Breast epithelium (tissue), 4 donors: Measurements from ENCODE around the gene PCDH9. TPM values are rescaled to one million over a fixed set of nuclear protein-coding genes. Genes with fewer than 3 reads are reported as not detected.

Experiments
- DNase-seq, 2 donors: peaks; one replicate each; pipeline ENCODE4 v3.0.0-alpha.2; 2019; ENCODE audit warnings: low spot score in 2 of 2
- H3K27ac ChIP-seq, 2 donors: fragments of 200-600 bp; sonication (generic) in 1 of 2; one replicate each; pipeline ENCODE4 v1.5.1; 2016 to 2019; ENCODE audit warnings: mild to moderate bottlenecking in 1 of 2
- H3K27me3 ChIP-seq, 2 donors: fragments of 200-600 bp; sonication (generic) in 1 of 2; one replicate each; pipeline versions ENCODE4 v1.5.1 to v1.6.0; 2017 to 2019; ENCODE audit warnings: control low read depth in 1 of 2, mild to moderate bottlenecking in 1 of 2
- H3K36me3 ChIP-seq: fragments of 200-600 bp; one replicate; pipeline ENCODE4 v1.5.1; 2019
- H3K4me1 ChIP-seq, 2 donors: fragments of 200-600 bp; sonication (generic); one replicate each; pipeline ENCODE4 v1.5.1; 2016 to 2019; ENCODE audit warnings: control low read depth in 1 of 2
- H3K4me3 ChIP-seq, 3 donors: fragments of 200-600 bp; sonication (generic); 1 replicate in 2 of 3; 2 replicates in 1 of 3; pipeline ENCODE4 v1.5.1; 2016 to 2019; ENCODE audit warnings: mild to moderate bottlenecking in 3 of 3, moderate library complexity in 2 of 3
- H3K9me3 ChIP-seq, 2 donors: fragments of 200-600 bp; sonication (generic) in 1 of 2; one replicate each; pipeline ENCODE4 v1.5.1; 2016 to 2019; ENCODE audit warnings: control low read depth in 1 of 2
- POLR2A ChIP-seq: fragments of 450-650 bp; IDR thresholded peaks from one replicate; pipeline ENCODE4 v1.6.1; 2016; ENCODE audit warnings: antibody characterized with exemption, mild to moderate bottlenecking, moderate library complexity
- POLR2AphosphoS5 ChIP-seq, 3 donors: sonication (generic); formaldehyde crosslinking; IDR thresholded peaks; one replicate each; pipeline ENCODE4 v1.6.1; 2017; ENCODE audit warnings: antibody characterized with exemption in 3 of 3
- intact Hi-C: fragments of 100-400 bp; cut with DNase I; formaldehyde crosslinking; loops from one replicate; pipeline ENCODE4 v1.15.1; 2023; ENCODE audit warnings: low total_unique reads
- total RNA-seq, 3 donors: library from RNA; depleted of rRNA; stranded (reverse); fragments of >200 nt; gene quantifications; one replicate each; pipeline ENCODE4 v1.1.0, GENCODE V29; 2016
- TF ChIP-seq, protein P1 (sequence below), 3 donors: fragments of 450-650 bp; IDR thresholded peaks; one replicate each; pipeline ENCODE4 v1.5.1; 2016 to 2017; ENCODE audit warnings: antibody characterized with exemption in 3 of 3, mild to moderate bottlenecking in 3 of 3, moderate library complexity in 3 of 3

Gene PCDH9
- total RNA-seq, 3 donors from 2014 or later = 0.98 to 26.7 (median 3.7) TPM

DNA sequence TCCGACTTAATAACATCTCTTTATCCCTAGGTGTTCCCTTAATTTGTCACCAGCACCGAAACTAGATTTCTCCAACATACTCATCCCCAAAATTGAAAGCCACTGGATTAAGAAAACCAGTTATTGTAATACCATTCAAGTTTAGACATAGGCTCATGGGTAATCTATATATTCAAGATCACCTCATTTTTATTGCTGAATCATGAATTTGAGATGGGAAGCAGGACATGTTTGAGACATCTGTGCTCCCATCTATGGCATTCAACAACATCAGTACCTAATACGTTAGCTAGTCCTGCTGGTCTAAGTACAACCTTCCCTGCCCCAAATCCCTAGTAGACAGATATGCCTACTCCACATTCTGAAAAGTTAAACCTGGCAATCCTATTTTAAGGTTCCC lies 820.6 kb downstream of the PCDH9 start:
- intact Hi-C loops = no loop called here
- no peaks in the 10 kb centered on the region for H3K4me1 ChIP-seq
- DNase-seq = no peak
- TF ChIP-seq, protein P1, sequence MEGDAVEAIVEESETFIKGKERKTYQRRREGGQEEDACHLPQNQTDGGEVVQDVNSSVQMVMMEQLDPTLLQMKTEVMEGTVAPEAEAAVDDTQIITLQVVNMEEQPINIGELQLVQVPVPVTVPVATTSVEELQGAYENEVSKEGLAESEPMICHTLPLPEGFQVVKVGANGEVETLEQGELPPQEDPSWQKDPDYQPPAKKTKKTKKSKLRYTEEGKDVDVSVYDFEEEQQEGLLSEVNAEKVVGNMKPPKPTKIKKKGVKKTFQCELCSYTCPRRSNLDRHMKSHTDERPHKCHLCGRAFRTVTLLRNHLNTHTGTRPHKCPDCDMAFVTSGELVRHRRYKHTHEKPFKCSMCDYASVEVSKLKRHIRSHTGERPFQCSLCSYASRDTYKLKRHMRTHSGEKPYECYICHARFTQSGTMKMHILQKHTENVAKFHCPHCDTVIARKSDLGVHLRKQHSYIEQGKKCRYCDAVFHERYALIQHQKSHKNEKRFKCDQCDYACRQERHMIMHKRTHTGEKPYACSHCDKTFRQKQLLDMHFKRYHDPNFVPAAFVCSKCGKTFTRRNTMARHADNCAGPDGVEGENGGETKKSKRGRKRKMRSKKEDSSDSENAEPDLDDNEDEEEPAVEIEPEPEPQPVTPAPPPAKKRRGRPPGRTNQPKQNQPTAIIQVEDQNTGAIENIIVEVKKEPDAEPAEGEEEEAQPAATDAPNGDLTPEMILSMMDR (IDR thresholded peaks at IDR 0.05) = no peak
- TF ChIP-seq POLR2A (no peak), POLR2AphosphoS5 (IDR thresholded peaks at IDR 0.05) (no peak)
- no peak overlapping the region for H3K27ac ChIP-seq
- H3K9me3 ChIP-seq = no peaks in the 10 kb centered on the region
- no peak overlapping the region for H3K4me3 ChIP-seq
- no peaks in the 10 kb centered on the region for H3K36me3 ChIP-seq
- no peaks in the 10 kb centered on the region for H3K27me3 ChIP-seq

DNA sequence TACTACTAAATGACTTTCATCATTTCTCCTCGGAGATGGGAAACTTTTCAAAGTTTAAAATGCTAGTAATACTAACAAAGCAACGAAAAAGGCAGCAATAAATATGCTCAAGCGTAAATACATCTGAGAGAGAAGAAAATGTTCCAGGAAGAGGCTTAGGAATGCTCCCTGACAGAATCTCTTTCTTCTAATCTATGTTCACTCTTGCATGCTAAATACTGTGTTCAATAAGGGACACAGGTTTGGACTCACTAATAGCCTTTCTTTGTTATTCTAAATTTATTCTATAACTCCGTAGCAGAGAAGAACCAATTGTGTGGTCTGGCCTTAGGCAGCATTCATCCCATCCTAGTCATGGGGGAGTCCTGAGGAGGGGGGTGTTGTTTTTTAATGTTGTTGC lies 823.0 kb downstream of the PCDH9 start:
- H3K36me3 ChIP-seq = no peaks in the 10 kb centered on the region
- no peaks in the 10 kb centered on the region for H3K27me3 ChIP-seq
- H3K27ac ChIP-seq = no peak overlapping the region
- TF ChIP-seq, protein P1 (IDR thresholded peaks at IDR 0.05) = no peak
- TF ChIP-seq POLR2A (no peak), POLR2AphosphoS5 (IDR thresholded peaks at IDR 0.05) (no peak)
- no peaks in the 10 kb centered on the region for H3K4me1 ChIP-seq
- no peak overlapping the region for H3K4me3 ChIP-seq
- H3K9me3 ChIP-seq = no peaks in the 10 kb centered on the region
- DNase-seq = no peak
- intact Hi-C loops = no loop called here

DNA sequence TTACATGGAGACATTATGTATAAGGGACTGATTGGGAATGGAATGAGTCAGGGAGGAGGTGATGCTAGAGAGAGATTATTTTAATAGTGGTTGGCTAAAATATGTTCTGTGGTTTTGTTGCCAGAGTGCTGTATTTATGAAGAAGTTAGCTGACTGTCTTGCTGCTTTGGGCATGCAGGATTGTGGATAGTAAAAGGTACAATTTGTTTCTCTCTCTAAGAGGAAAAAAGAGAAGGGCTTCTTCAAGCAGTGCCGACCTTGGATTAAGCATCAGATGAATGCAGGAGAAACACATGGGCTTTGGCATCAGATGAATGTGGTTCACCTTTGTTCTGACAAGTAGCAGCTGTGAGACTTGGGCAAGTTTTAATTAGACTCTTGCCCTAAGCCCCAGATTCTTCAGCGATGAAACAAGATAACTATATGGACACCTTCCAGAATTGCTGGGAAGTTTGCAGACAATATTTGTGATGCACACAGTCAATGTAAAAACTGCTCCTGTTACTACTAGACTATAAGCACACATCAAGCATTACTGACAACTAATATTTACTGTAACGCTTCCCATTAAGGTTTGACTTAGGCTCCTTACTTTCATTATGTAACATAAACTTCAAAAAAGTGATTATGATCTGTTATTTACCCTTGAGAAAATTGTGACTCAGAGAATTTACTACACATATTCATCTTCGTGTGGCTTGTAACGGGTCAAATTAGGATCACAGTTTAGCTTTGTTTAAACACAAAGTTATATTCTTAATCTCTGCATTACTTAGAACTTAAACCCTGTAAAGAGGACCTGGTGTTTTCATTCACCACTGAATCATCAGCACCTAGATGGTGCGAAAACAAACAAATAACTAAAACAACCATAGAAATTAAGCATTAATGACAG lies 824.0 kb downstream of the PCDH9 start:
- intact Hi-C loops = no loop called here
- Histone ChIP-seq H3K4me1 (no peaks in the 10 kb centered on the region), H3K4me3 (no peak overlapping the region), H3K27ac (no peak overlapping the region), H3K27me3 (no peaks in the 10 kb centered on the region), H3K36me3 (no peaks in the 10 kb centered on the region), H3K9me3 (no peaks in the 10 kb centered on the region)
- TF ChIP-seq POLR2AphosphoS5 (IDR thresholded peaks at IDR 0.05) (no peak), POLR2A (no peak)
- DNase-seq = peak in 1 of 2 donors; percentile 50

DNA sequence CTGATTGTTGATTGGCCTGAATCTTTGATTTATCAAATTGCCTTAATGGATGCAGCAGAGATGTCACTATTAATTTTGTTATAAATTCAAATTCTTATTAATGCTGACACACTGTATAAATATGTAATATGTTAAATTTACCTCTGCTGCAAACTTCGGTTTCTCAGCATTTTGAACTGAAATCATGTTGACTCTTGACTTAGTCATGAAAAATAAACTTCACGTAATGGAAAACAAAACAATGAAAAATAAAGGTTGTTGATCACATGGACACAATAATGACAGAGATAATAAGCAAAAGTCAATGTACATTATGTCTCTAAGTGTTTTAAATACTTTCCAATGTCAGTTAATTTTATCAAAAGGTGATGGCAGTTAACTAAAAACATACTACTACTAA lies 827.6 kb downstream of the PCDH9 start:
- H3K4me1 ChIP-seq = no peaks in the 10 kb centered on the region
- H3K4me3 ChIP-seq = no peak overlapping the region
- H3K27ac ChIP-seq = no peak overlapping the region
- DNase-seq = no peak
- intact Hi-C loops = no loop called here
- no peaks in the 10 kb centered on the region for H3K9me3 ChIP-seq
- H3K36me3 ChIP-seq = no peaks in the 10 kb centered on the region
- TF ChIP-seq, protein P1 (IDR thresholded peaks at IDR 0.05) = no peak
- no peak for TF ChIP-seq POLR2A
- TF ChIP-seq POLR2AphosphoS5 (IDR thresholded peaks at IDR 0.05) = no peak
- no peaks in the 10 kb centered on the region for H3K27me3 ChIP-seq

DNA sequence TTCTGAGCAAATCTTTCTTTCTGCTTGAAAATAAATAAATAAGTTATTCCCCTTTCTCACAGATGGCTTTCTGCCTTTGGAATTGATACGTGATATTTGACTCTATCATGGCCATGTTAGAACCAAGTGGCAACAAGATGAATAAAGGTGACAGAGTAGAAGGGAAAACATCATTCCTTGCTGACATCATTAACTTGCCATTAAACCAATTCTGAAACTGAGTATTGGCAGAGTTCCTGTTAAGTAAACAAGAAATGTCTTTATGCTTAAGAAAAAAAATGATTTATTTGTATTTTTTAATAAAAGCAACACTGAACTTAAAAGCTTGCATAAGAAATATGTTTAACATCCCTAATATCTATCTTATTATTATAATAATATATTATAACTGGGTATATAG lies 828.1 kb downstream of the PCDH9 start:
- H3K4me1 ChIP-seq = no peaks in the 10 kb centered on the region
- DNase-seq = no peak
- H3K27ac ChIP-seq = no peak overlapping the region
- no peaks in the 10 kb centered on the region for H3K27me3 ChIP-seq
- H3K9me3 ChIP-seq = no peaks in the 10 kb centered on the region
- TF ChIP-seq, protein P1 (IDR thresholded peaks at IDR 0.05) = no peak
- TF ChIP-seq POLR2AphosphoS5 (IDR thresholded peaks at IDR 0.05) = no peak
- TF ChIP-seq POLR2A = no peak
- no peaks in the 10 kb centered on the region for H3K36me3 ChIP-seq
- intact Hi-C loops = no loop called here
- no peak overlapping the region for H3K4me3 ChIP-seq
